ENCODE data around the gene MACO1.
A peak's percentile ranks its signal among the peaks of the same experiment; 100 is the strongest.

The MACO1 gene

DNA sequence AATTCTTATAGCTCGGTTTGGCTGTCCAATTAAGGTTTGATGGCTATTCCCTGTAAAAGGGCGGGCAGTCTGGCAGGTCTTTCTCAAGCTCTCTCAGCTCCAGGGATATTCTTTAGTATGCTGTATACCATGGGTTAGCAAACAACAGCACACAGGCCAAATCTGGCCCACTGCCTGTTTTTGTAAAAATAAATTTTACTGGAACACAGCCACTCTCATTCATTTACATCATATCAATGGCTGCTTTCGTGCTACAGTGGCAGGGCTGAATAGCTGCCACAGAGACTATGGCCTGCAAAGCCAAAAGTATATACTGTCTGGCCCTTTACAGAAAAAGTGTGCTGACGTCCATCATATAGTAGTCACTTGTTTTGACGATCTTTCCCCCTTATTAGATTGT, 32.0 kb downstream of the MACO1 start:
- TF ChIP-seq PATZ1 (CRISPR knock-in tag; IDR thresholded peaks at IDR 0.05; ENCODE audit: borderline replicate concordance): no peak
- no peak for TF ChIP-seq BACH2 (CRISPR knock-in tag; IDR thresholded peaks at IDR 0.05; ENCODE audit: borderline replicate concordance)
- no peak for TF ChIP-seq ZFP30 (CRISPR knock-in tag; IDR thresholded peaks at IDR 0.05)
- TF ChIP-seq ZNF8 (CRISPR knock-in tag; IDR thresholded peaks at IDR 0.05): no peak
- no peak for TF ChIP-seq PPARA (CRISPR knock-in tag; IDR thresholded peaks at IDR 0.05; ENCODE audit: borderline replicate concordance)
- no peak for TF ChIP-seq OSR1 (CRISPR knock-in tag; IDR thresholded peaks at IDR 0.05)
- TF ChIP-seq, protein P1, sequence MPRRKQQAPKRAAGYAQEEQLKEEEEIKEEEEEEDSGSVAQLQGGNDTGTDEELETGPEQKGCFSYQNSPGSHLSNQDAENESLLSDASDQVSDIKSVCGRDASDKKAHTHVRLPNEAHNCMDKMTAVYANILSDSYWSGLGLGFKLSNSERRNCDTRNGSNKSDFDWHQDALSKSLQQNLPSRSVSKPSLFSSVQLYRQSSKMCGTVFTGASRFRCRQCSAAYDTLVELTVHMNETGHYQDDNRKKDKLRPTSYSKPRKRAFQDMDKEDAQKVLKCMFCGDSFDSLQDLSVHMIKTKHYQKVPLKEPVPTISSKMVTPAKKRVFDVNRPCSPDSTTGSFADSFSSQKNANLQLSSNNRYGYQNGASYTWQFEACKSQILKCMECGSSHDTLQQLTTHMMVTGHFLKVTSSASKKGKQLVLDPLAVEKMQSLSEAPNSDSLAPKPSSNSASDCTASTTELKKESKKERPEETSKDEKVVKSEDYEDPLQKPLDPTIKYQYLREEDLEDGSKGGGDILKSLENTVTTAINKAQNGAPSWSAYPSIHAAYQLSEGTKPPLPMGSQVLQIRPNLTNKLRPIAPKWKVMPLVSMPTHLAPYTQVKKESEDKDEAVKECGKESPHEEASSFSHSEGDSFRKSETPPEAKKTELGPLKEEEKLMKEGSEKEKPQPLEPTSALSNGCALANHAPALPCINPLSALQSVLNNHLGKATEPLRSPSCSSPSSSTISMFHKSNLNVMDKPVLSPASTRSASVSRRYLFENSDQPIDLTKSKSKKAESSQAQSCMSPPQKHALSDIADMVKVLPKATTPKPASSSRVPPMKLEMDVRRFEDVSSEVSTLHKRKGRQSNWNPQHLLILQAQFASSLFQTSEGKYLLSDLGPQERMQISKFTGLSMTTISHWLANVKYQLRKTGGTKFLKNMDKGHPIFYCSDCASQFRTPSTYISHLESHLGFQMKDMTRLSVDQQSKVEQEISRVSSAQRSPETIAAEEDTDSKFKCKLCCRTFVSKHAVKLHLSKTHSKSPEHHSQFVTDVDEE (CRISPR knock-in tag; IDR thresholded peaks at IDR 0.05): no peak
- TF ChIP-seq, protein P2, sequence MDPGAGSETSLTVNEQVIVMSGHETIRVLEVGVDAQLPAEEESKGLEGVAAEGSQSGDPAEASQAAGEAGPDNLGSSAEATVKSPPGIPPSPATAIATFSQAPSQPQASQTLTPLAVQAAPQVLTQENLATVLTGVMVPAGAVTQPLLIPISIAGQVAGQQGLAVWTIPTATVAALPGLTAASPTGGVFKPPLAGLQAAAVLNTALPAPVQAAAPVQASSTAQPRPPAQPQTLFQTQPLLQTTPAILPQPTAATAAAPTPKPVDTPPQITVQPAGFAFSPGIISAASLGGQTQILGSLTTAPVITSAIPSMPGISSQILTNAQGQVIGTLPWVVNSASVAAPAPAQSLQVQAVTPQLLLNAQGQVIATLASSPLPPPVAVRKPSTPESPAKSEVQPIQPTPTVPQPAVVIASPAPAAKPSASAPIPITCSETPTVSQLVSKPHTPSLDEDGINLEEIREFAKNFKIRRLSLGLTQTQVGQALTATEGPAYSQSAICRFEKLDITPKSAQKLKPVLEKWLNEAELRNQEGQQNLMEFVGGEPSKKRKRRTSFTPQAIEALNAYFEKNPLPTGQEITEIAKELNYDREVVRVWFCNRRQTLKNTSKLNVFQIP (CRISPR knock-in tag; IDR thresholded peaks at IDR 0.05; ENCODE audit: borderline replicate concordance, low read depth): no peak
- no peak for TF ChIP-seq ZC3H10 (CRISPR knock-in tag; IDR thresholded peaks at IDR 0.05)
- peak; percentile 20; the same call in 2 of the 3 replicates for ATAC-seq

DNA sequence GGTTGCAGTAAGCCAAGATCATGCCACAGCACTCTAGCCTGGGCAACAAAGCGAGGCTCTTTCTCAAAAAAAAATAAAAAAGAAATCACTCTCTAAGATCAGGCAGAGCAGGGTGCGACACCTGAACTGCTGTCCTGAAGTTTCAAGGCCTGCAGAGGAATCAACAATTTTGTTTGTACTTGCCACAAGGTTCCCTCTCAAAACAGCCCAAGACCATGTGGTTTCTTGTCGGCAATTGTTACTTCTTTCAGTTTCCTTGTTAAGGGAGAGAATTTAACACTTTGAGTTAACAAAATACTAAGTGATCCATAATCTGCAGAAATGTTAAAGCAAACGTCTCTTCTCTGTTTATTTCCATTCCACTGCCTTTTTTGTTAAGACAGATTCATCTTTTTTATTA, 36.5 kb downstream of the MACO1 start:
- TF ChIP-seq PPARA (CRISPR knock-in tag; IDR thresholded peaks at IDR 0.05; ENCODE audit: borderline replicate concordance) (no peak), ZC3H10 (CRISPR knock-in tag; IDR thresholded peaks at IDR 0.05) (no peak), GLIS3 (CRISPR knock-in tag; IDR thresholded peaks at IDR 0.05) (no peak)
- TF ChIP-seq, protein P2 (CRISPR knock-in tag; IDR thresholded peaks at IDR 0.05; ENCODE audit: borderline replicate concordance, low read depth): no peak
- ATAC-seq: no peak

- no peak for ATAC-seq
- TF ChIP-seq, protein P3, sequence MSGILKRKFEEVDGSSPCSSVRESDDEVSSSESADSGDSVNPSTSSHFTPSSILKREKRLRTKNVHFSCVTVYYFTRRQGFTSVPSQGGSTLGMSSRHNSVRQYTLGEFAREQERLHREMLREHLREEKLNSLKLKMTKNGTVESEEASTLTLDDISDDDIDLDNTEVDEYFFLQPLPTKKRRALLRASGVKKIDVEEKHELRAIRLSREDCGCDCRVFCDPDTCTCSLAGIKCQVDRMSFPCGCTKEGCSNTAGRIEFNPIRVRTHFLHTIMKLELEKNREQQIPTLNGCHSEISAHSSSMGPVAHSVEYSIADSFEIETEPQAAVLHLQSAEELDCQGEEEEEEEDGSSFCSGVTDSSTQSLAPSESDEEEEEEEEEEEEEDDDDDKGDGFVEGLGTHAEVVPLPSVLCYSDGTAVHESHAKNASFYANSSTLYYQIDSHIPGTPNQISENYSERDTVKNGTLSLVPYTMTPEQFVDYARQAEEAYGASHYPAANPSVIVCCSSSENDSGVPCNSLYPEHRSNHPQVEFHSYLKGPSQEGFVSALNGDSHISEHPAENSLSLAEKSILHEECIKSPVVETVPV (CRISPR knock-in tag; IDR thresholded peaks at IDR 0.05): no peak
- TF ChIP-seq ZNF8 (CRISPR knock-in tag; IDR thresholded peaks at IDR 0.05): no peak
- TF ChIP-seq PATZ1 (CRISPR knock-in tag; IDR thresholded peaks at IDR 0.05; ENCODE audit: borderline replicate concordance): no peak
- TF ChIP-seq CSDC2 (CRISPR knock-in tag; IDR thresholded peaks at IDR 0.05): no peak
- no peak for TF ChIP-seq RARB (CRISPR knock-in tag; IDR thresholded peaks at IDR 0.05)
- TF ChIP-seq, protein P4, sequence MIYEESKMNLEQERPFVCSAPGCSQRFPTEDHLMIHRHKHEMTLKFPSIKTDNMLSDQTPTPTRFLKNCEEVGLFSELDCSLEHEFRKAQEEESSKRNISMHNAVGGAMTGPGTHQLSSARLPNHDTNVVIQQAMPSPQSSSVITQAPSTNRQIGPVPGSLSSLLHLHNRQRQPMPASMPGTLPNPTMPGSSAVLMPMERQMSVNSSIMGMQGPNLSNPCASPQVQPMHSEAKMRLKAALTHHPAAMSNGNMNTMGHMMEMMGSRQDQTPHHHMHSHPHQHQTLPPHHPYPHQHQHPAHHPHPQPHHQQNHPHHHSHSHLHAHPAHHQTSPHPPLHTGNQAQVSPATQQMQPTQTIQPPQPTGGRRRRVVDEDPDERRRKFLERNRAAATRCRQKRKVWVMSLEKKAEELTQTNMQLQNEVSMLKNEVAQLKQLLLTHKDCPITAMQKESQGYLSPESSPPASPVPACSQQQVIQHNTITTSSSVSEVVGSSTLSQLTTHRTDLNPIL (CRISPR knock-in tag; IDR thresholded peaks at IDR 0.05; ENCODE audit: low read depth): no peak
- no peak for TF ChIP-seq ISL1 (CRISPR knock-in tag; IDR thresholded peaks at IDR 0.05)
- TF ChIP-seq, protein P1 (CRISPR knock-in tag; IDR thresholded peaks at IDR 0.05): no peak
- TF ChIP-seq ZC3H10 (CRISPR knock-in tag; IDR thresholded peaks at IDR 0.05): no peak
- TF ChIP-seq ESRRG (CRISPR knock-in tag; IDR thresholded peaks at IDR 0.05): no peak
Observed at GRCh38 chr1:25467616-25468015, 36.9 kb downstream of the MACO1 start.

Data from SK-N-SH treated with all-trans-retinoic acid at 6 μM for 48 hours (cell line).